ENCODE data around the gene VCL.

Gene VCL

DNA sequence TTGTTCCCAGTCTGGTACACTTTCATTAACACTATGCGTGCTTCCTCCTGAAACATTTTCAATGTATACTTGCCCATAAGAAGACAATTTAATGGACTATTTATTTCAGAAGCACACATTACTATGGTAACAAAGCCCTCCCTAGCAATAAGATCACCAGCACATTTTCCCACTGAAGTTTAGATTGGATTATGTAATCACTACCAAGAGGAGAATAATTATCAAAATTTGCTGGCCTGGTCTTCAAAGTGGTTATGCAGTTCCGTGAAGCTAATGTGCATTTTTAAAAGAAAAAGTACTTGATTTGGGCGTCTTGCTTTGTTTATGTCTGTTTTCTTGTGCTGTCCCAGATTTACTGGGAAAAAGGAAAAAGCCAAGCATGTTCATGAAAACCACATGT, 90.8 kb downstream of the VCL start:
- no peak for TF ChIP-seq CTCF (IDR thresholded peaks at IDR 0.05; ENCODE audit: low read depth, low read length)
- no peak for DNase-seq (ENCODE audit: low read depth in 2 of 2)
- no peak overlapping the region for H3K4me3 ChIP-seq (replicated peaks in 1 of 2; ENCODE audit: low read depth in 2 of 2, low read length in 2 of 2)

DNA sequence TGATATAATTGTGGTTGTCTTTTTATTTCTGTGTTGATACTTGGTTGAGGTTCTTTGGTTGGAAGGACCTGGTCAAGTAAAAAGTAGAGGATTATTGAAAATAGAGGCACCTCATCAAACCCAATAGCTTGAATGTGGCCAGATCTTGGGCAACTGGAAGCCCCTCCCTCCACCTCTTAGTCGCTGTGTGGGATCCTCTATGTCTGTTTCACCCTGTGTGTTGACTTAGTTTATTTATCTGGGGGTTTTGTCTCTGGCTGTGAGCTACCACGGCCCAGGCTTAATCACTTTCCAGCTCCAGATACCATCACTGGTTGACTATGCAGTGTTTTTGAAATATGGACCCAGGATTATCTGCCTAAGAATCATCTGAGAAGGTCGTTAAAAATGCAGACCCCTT, 94.5 kb downstream of the VCL start:
- no peak for DNase-seq (ENCODE audit: low read depth in 2 of 2)
- no peak overlapping the region for H3K4me3 ChIP-seq (replicated peaks in 1 of 2; ENCODE audit: low read depth in 2 of 2, low read length in 2 of 2)
- TF ChIP-seq CTCF (IDR thresholded peaks at IDR 0.05; ENCODE audit: low read depth, low read length): no peak

DNA sequence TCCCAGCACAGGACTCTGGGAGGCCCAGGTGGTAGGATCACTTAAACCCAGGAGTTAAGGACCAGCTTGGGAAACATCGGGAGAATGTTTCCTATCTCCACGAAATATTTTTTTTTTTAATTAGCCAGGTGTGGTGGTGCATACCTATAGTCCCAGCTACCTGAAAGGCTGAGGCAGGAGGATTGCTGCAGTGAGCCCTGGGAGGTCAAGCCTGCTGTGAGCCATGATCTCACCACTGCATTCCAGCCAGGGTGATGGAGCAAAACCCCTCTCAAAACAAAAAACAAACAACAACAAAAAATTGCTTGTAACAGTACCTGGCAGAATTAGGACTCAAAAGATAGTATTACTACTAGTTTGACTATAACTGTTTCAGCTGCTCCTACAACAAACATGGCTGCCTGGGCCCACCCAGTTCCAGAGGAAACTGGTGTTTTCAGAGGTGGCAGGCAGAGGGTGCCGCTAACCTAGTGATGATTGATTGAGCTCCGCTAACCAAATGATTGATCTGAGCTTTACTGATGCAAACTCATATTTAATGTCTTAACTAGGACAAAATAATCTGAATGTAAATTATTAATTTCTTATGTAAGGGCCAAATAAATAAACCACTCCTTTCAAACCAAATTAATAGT, 95.7 kb downstream of the VCL start:
- no peak for TF ChIP-seq CTCF (IDR thresholded peaks at IDR 0.05; ENCODE audit: low read depth, low read length)
- H3K4me3 ChIP-seq (replicated peaks in 1 of 2; ENCODE audit: low read depth in 2 of 2, low read length in 2 of 2): no peak overlapping the region
- no peak for DNase-seq (ENCODE audit: low read depth in 2 of 2)

DNA sequence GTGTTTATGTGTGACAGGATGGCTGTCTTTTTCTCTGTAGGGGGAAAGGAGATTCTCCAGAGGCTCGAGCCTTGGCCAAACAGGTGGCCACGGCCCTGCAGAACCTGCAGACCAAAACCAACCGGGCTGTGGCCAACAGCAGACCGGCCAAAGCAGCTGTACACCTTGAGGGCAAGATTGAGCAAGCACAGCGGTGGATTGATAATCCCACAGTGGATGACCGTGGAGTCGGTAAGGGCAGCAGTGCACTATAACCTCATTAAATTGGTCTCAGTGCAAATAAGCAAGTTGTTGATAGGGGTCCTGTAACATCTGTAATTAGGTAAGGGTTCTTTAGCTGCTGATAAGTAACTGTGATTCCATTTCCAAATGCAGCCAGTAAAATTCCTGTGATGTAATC, 96.3 kb downstream of the VCL start:
- no peak for TF ChIP-seq CTCF (IDR thresholded peaks at IDR 0.05; ENCODE audit: low read depth, low read length)
- no peak overlapping the region for H3K4me3 ChIP-seq (replicated peaks in 1 of 2; ENCODE audit: low read depth in 2 of 2, low read length in 2 of 2)
- DNase-seq (ENCODE audit: low read depth in 2 of 2): no peak

DNA sequence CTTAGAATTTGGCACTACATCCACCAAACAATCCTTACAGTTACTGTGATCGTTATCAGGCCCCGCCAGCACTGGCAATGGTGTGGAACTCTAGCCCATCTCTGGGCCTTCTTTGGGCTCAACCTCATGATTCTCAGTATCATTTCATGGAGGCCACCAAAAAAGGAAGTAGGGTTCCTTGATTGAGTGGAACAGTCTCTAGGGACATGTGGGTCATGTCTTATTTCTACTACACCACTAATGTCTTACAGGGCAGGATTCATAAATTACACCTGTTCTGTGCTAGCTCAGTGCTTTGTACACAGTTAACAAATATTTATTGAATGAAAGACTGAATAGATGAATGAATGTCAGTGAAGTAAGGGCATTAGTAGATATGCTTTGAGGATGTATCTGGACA, 98.9 kb downstream of the VCL start:
- no peak for DNase-seq (ENCODE audit: low read depth in 2 of 2)
- no peak overlapping the region for H3K4me3 ChIP-seq (replicated peaks in 1 of 2; ENCODE audit: low read depth in 2 of 2, low read length in 2 of 2)
- TF ChIP-seq CTCF (IDR thresholded peaks at IDR 0.05; ENCODE audit: low read depth, low read length): no peak

DNA sequence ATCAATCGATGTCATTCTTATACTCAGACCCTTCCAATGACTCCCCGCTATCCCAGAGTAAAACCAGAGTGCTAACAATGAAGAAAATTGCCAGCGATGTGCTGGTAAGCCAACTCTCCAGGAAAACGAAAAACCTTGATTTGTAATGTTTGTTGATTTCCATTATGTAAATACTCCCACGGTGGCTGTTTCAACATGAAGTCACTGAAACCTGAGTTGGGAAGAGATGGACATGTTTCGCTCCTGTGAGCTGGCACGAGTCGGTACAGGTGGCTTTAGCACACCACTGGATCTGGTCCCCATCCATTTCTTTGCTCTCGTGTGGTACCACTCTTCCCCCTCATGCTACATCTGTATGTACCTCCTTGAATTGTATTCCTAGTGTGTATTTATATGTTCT, 99.9 kb downstream of the VCL start:
- no peak overlapping the region for H3K4me3 ChIP-seq (replicated peaks in 1 of 2; ENCODE audit: low read depth in 2 of 2, low read length in 2 of 2)
- TF ChIP-seq CTCF (IDR thresholded peaks at IDR 0.05; ENCODE audit: low read depth, low read length): no peak
- DNase-seq (ENCODE audit: low read depth in 2 of 2): no peak

DNA sequence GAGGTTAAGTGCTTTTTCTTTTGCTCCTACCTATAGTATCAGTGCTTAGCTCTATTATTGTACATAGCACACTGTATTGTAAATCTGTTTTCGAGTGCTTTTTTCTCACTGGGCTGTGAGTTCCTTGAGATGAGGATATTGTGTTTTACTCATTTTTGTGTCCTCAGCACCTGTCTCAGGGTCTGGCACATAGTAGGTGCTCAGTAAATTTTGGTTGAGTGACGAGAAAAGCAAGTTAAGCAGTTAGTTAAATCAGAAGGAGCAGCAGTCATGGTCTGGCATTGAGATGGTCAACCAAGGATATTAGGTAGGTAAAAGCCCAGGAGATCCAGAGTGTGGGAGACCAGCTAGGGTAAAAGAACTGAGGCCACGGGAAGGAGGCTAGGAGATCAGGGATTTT, 101.5 kb downstream of the VCL start:
- TF ChIP-seq CTCF (IDR thresholded peaks at IDR 0.05; ENCODE audit: low read depth, low read length): no peak
- H3K4me3 ChIP-seq (replicated peaks in 1 of 2; ENCODE audit: low read depth in 2 of 2, low read length in 2 of 2): no peak overlapping the region
- DNase-seq (ENCODE audit: low read depth in 2 of 2): no peak

Data from cardiac fibroblast (primary cell).